GM23338 (cell line): ENCODE measurements around the gene THSD4.

Experiments used
- CREB1 ChIP-seq: fragments of 250-450 bp; sonication (Bioruptor Pico); IDR thresholded peaks from 2 replicates; pipeline ENCODE4 v1.5.0; 2020; ENCODE audit warnings: low read depth, mild to moderate bottlenecking, moderate library complexity
- CTCF ChIP-seq, 2 experiments: fragments of 200-600 bp in 1 of 2; sonication (generic) in 1 of 2; conservative IDR thresholded peaks; 2 replicates each; pipeline versions ENCODE4 v1.5.1 to v1.6.1; 2016 to 2017; ENCODE audit warnings: antibody characterized with exemption in 2 of 2, low read depth in 2 of 2, mild to moderate bottlenecking in 2 of 2, moderate library complexity in 1 of 2
- EZH2 ChIP-seq: fragments of 200-600 bp; sonication (generic); IDR thresholded peaks from one replicate; pipeline ENCODE4 v1.8.0; 2017; ENCODE audit warnings: antibody characterized with exemption, mild to moderate bottlenecking, low read depth; ENCODE audit not compliant: unreplicated experiment
- EZH2phosphoT487 ChIP-seq: fragments of 200-600 bp; sonication (generic); IDR thresholded peaks from one replicate; pipeline ENCODE4 v1.8.1; 2018; ENCODE audit warnings: antibody characterized with exemption; ENCODE audit not compliant: unreplicated experiment
- JUNB ChIP-seq: IDR thresholded peaks from one replicate; pipeline ENCODE4 v1.6.1; 2016; ENCODE audit warnings: antibody characterized with exemption; ENCODE audit not compliant: unreplicated experiment
- NANOG ChIP-seq: IDR thresholded peaks from 2 replicates; pipeline ENCODE4 v1.6.1; 2016; ENCODE audit warnings: antibody characterized with exemption, borderline replicate concordance
- POLR2AphosphoS5 ChIP-seq: IDR thresholded peaks from 2 replicates; pipeline ENCODE4 v1.6.1; 2016; ENCODE audit warnings: antibody characterized with exemption, low read depth
- REST ChIP-seq: IDR thresholded peaks from one replicate; pipeline ENCODE4 v1.6.1; 2018; ENCODE audit warnings: antibody characterized with exemption; ENCODE audit not compliant: unreplicated experiment
- STAT1 ChIP-seq: IDR thresholded peaks from one replicate; pipeline ENCODE4 v1.6.1; 2016; ENCODE audit warnings: antibody characterized with exemption; ENCODE audit not compliant: unreplicated experiment
- ZNF114 ChIP-seq: fragments of 250-450 bp; sonication (Bioruptor Pico); IDR thresholded peaks from 2 replicates; pipeline ENCODE4 v1.5.0; 2020; ENCODE audit warnings: mild to moderate bottlenecking, moderate library complexity
- TF ChIP-seq, protein P1 (sequence below): IDR thresholded peaks from 2 replicates; pipeline ENCODE4 v1.6.1; 2016; ENCODE audit warnings: antibody characterized with exemption
- TF ChIP-seq, protein P2 (sequence below): fragments of 250-450 bp; sonication (Bioruptor Pico); IDR thresholded peaks from 2 replicates; pipeline ENCODE4 v1.5.0; 2020; ENCODE audit warnings: mild to moderate bottlenecking, moderate library complexity

DNA sequence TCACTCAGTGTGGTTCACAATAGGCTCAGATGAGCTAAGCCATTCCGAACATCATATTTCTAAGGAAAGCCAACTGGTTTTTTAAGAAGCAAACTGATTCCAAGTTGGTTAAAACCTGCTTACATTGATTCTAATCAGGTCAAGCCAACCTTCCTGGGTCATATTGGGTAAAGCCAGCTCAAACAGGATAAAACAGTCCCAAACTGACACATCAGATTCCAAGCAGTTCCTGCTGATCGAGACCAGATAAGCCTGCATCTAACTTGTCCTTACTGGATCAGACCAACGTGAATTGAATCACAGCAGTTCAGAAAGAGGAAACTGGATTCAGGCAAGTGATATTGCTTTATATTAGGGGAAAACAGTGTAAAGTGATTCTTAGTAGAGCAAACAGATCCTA lies 18.6 kb upstream of the THSD4 start:
- TF ChIP-seq CTCF (conservative IDR thresholded peaks at IDR 0.05; ENCODE audit: low read depth in 2 of 2) (no peak), JUNB (no peak), POLR2AphosphoS5 (no peak), EZH2phosphoT487 (no peak), REST (no peak), CREB1 (CRISPR knock-in tag) (no peak), EZH2 (no peak), NANOG (no peak), ZNF114 (CRISPR knock-in tag) (no peak), STAT1 (no peak)
- TF ChIP-seq, protein P1, sequence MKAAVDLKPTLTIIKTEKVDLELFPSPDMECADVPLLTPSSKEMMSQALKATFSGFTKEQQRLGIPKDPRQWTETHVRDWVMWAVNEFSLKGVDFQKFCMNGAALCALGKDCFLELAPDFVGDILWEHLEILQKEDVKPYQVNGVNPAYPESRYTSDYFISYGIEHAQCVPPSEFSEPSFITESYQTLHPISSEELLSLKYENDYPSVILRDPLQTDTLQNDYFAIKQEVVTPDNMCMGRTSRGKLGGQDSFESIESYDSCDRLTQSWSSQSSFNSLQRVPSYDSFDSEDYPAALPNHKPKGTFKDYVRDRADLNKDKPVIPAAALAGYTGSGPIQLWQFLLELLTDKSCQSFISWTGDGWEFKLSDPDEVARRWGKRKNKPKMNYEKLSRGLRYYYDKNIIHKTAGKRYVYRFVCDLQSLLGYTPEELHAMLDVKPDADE = no peak
- TF ChIP-seq, protein P2, sequence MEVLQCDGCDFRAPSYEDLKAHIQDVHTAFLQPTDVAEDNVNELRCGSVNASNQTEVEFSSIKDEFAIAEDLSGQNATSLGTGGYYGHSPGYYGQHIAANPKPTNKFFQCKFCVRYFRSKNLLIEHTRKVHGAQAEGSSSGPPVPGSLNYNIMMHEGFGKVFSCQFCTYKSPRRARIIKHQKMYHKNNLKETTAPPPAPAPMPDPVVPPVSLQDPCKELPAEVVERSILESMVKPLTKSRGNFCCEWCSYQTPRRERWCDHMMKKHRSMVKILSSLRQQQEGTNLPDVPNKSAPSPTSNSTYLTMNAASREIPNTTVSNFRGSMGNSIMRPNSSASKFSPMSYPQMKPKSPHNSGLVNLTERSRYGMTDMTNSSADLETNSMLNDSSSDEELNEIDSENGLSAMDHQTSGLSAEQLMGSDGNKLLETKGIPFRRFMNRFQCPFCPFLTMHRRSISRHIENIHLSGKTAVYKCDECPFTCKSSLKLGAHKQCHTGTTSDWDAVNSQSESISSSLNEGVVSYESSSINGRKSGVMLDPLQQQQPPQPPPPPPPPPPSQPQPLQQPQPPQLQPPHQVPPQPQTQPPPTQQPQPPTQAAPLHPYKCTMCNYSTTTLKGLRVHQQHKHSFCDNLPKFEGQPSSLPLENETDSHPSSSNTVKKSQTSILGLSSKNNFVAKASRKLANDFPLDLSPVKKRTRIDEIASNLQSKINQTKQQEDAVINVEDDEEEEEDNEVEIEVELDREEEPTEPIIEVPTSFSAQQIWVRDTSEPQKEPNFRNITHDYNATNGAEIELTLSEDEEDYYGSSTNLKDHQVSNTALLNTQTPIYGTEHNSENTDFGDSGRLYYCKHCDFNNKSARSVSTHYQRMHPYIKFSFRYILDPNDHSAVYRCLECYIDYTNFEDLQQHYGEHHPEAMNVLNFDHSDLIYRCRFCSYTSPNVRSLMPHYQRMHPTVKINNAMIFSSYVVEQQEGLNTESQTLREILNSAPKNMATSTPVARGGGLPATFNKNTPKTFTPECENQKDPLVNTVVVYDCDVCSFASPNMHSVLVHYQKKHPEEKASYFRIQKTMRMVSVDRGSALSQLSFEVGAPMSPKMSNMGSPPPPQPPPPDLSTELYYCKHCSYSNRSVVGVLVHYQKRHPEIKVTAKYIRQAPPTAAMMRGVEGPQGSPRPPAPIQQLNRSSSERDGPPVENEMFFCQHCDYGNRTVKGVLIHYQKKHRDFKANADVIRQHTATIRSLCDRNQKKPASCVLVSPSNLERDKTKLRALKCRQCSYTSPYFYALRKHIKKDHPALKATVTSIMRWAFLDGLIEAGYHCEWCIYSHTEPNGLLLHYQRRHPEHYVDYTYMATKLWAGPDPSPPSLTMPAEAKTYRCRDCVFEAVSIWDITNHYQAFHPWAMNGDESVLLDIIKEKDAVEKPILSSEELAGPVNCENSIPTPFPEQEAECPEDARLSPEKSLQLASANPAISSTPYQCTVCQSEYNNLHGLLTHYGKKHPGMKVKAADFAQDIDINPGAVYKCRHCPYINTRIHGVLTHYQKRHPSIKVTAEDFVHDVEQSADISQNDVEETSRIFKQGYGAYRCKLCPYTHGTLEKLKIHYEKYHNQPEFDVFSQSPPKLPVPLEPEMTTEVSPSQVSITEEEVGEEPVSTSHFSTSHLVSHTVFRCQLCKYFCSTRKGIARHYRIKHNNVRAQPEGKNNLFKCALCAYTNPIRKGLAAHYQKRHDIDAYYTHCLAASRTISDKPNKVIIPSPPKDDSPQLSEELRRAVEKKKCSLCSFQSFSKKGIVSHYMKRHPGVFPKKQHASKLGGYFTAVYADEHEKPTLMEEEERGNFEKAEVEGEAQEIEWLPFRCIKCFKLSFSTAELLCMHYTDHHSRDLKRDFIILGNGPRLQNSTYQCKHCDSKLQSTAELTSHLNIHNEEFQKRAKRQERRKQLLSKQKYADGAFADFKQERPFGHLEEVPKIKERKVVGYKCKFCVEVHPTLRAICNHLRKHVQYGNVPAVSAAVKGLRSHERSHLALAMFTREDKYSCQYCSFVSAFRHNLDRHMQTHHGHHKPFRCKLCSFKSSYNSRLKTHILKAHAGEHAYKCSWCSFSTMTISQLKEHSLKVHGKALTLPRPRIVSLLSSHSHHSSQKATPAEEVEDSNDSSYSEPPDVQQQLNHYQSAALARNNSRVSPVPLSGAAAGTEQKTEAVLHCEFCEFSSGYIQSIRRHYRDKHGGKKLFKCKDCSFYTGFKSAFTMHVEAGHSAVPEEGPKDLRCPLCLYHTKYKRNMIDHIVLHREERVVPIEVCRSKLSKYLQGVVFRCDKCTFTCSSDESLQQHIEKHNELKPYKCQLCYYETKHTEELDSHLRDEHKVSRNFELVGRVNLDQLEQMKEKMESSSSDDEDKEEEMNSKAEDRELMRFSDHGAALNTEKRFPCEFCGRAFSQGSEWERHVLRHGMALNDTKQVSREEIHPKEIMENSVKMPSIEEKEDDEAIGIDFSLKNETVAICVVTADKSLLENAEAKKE (CRISPR knock-in tag) = no peak
